ENCODE results near the gene CPB2.

The CPB2 gene

GRCh38 chr13:46043647-46044046, 61.2 kb downstream of the CPB2 start:
- no peak for DNase-seq

GRCh38 chr13:46041419-46041839, 63.4 kb downstream of the CPB2 start:
- DNase-seq, result no peak

- no peak for DNase-seq
Measured at GRCh38 chr13:46040763-46041162, 64.1 kb downstream of the CPB2 start.

GRCh38 chr13:46039411-46040182, 65.2 kb downstream of the CPB2 start:
- no peak for DNase-seq

GRCh38 chr13:46038296-46038695, 66.5 kb downstream of the CPB2 start:
- DNase-seq, result no peak

GRCh38 chr13:46035066-46035465, 69.8 kb downstream of the CPB2 start:
- no peak for DNase-seq

- no peak for DNase-seq
Measured at GRCh38 chr13:46032341-46032740, 72.5 kb downstream of the CPB2 start.

GRCh38 chr13:46031581-46032263, 73.1 kb downstream of the CPB2 start:
- DNase-seq, result no peak

- DNase-seq, result no peak
Measured at GRCh38 chr13:46025157-46025556, 79.7 kb downstream of the CPB2 start.

GRCh38 chr13:46022481-46022880, 82.4 kb downstream of the CPB2 start:
- no peak for DNase-seq

- DNase-seq, result no peak
Measured at GRCh38 chr13:46016216-46016615, 88.6 kb downstream of the CPB2 start.

GRCh38 chr13:46015366-46015765, 89.5 kb downstream of the CPB2 start:
- no peak for DNase-seq

- no peak for DNase-seq
Measured at GRCh38 chr13:46012404-46012803, 92.4 kb downstream of the CPB2 start.

GRCh38 chr13:46010148-46010547, 94.7 kb downstream of the CPB2 start:
- no peak for DNase-seq

GRCh38 chr13:46008631-46009030, 96.2 kb downstream of the CPB2 start:
- DNase-seq, result no peak

GRCh38 chr13:46006688-46007452, 98.0 kb downstream of the CPB2 start:
- no peak for DNase-seq

GRCh38 chr13:46004491-46004890, 100.3 kb downstream of the CPB2 start:
- DNase-seq, result no peak
